Ramos (cell line): ENCODE measurements around the gene NOL12.
"Not testable (repeated sequence)": the region's sequence is repeated elsewhere in the genome, so short reads cannot be mapped to it uniquely, and the experiment has no call there.

Source experiments
- in situ Hi-C: fragments of 300-500 bp; cut with MboI; formaldehyde crosslinking; loops from one replicate; pipeline ENCODE4 v1.14.3; 2022; ENCODE audit warnings: low sequenced_read_pairs; ENCODE audit not compliant: unreplicated experiment

NOL12 gene

GRCh38 chr22:37678372-37678771 lies 7.8 kb upstream of the NOL12 start:
- in situ Hi-C loops: no loop called here

- in situ Hi-C loops: loop anchor here (5.0 kb wide), 1 partner anchor 62 kb away; no protein-coding TSS in a partner anchor
These were observed 6.5 kb upstream of the NOL12 start for GRCh38 chr22:37679670-37680069.

GRCh38 chr22:37680191-37680851 lies 5.8 kb upstream of the NOL12 start:
- in situ Hi-C loops: loop anchor here (5.0 kb wide), 1 partner anchor 63 kb away; no protein-coding TSS in a partner anchor

- in situ Hi-C loops: loop anchor here (5.0 kb wide), 1 partner anchor 64 kb away; no protein-coding TSS in a partner anchor
These were observed 5.1 kb upstream of the NOL12 start for GRCh38 chr22:37681001-37681424.

GRCh38 chr22:37681556-37682049 lies 4.5 kb upstream of the NOL12 start:
- in situ Hi-C loops: loop anchor here (5.0 kb wide), 1 partner anchor 64 kb away; no protein-coding TSS in a partner anchor

- in situ Hi-C loops: loop anchor here (5.0 kb wide), 1 partner anchor 68 kb away; no protein-coding TSS in a partner anchor
These were observed 1.1 kb upstream of the NOL12 start for GRCh38 chr22:37684803-37685615.

DNA sequence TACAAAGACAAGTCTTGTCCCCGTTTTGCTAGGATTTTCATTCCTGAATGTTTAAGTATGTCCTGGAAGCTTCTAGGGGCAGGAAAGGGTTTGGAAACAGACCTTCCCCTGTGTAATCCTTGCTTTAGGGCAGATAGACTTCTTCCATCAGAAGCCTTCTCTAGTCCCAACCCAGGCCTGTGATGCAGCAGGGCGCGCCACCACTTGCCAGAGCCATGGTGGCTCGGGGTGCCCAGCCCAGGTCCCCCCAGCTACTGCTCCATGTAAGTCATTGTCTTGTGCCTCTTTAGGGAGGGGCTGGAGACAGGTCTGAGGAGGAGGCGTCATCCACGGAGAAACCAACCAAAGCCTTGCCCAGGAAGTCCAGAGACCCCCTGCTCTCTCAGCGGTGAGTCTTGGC lies 4.3 kb downstream of the NOL12 start:
- in situ Hi-C loops: no loop called here

GRCh38 chr22:37690901-37691504 lies 4.9 kb downstream of the NOL12 start:
- in situ Hi-C loops: no loop called here

DNA sequence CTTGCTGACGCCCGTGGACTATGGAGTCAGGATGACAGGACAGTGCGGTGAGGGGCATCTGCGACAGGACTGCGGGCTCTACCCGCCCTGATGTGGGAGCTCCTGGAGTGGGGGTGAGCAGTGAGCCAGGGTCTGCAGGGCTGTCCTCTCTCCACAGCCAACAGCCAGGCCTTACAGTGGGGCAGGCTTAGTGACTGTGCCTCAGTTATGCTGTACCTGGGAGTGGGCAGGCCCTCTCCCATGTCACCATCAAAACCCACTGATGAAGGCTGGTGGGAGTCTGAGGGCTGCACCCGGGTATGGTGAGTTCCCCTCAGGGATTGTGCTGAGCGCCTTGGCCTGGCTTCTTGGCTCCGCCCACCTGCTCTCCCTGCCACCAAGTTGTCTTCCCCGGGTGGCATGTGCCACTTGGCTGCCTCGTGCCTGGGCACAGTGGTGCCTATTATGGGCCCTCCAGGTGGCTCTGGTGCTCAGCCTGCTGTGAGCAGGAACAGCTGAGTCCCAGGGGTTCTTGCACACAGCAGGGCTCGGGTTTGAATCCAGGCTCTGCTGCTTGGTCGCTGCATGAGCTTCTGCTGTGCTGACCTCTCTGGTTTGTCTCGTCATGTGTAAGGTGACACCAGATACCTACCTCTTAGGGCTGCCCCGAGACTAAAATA lies 6.6 kb downstream of the NOL12 start:
- in situ Hi-C loops: no loop called here

- in situ Hi-C loops: not testable (repeated sequence)
These were observed 8.0 kb downstream of the NOL12 start for GRCh38 chr22:37694131-37694530.

- in situ Hi-C loops: not testable (repeated sequence)
These were observed 10.1 kb downstream of the NOL12 start for GRCh38 chr22:37696260-37696656.

DNA sequence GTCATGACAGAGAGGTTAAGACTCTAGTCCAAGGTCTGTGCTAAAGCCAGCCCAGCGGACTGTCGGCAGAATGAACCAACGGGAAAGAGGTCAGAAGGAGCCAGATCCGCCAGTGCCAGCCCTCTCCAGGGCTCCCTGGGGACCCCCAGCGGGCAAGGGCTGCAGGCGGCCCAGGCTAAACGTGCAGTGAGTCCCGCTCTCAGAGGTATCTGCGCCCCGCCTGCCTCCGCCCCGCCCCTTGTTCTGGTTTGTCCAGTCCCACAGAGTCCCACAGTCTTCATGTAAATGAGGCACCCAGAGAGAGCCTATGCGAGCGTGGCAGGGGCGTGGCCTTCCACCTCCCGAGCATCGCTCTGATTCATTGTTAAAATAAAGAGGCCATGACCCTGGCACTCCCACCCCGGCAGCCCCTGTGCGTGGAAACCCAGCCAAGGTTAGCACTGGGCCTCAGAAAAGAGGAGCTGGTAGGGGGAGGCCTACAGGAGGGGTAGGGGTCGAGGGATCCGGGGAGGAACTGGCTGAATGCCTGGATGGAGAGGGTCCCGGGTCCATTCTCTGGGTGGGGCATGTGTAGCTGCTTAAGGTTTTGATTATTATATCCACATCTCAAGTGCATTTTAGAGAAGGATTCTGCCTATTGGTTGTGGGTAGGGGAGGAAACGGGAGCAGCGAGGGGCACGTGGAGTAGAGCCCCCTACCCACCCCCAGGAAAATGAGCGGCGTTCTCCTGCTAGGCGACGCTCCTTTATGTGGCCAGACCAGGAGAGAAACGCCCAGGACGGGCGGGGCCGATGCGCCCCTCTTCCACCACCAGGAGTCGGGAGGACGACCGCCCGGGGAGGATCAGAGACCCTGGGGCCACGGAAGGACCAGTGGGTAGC lies 10.8 kb downstream of the NOL12 start, which contains the start of gene TRIOBP:
Gene TRIOBP, plus strand, starts transcription at position 392 of the 881 bp plus-strand sequence. CDS start 4,318 bp downstream, outside the sequence.
- in situ Hi-C loops: no loop called here

DNA sequence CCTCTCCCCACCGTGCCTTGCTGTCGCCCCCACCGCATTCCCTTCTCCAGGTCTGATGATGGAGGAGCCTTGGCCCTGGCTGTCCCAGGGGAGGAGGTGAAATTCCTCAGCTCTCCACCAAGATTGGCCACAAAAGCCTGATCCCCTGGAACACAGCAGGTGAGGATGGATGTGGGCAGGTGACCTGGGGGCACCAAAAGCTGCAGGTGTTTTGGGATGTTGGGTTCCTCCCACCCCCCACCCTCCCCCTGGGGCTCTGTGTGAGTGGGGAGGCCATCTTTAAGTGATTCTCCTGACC lies 11.3 kb downstream of the NOL12 start:
- in situ Hi-C loops: no loop called here

- in situ Hi-C loops: no loop called here
These were observed 15.1 kb downstream of the NOL12 start for GRCh38 chr22:37701141-37701786.

DNA sequence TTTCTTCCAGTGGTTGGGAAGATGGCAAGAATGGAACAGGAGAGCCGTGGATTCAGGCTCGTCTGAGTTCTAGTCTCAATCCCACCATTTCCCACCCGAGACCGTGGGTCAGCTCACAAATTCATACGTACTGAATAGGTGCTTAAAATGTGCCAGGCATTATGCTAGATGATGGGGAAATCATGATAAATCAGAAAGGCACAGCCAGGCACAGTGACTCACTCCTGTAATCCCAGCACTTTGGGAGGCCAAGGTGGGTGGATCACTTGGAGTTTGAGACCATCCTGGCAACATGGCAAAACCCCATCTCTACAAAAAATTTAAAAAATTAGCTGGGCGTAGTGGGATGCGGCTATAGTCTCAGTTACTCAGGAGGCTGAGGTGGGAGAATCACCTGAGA lies 17.8 kb downstream of the NOL12 start:
- in situ Hi-C loops: no loop called here

- in situ Hi-C loops: no loop called here
These were observed 18.5 kb downstream of the NOL12 start for GRCh38 chr22:37704645-37705044.

- in situ Hi-C loops: no loop called here
These were observed 19.1 kb downstream of the NOL12 start for GRCh38 chr22:37705205-37705604.

- in situ Hi-C loops: no loop called here
These were observed 22.7 kb downstream of the NOL12 start for GRCh38 chr22:37708580-37709444.
